H1 (cell line): ENCODE measurements around the gene CTNND2. TPM values are rescaled to one million over a fixed set of nuclear protein-coding genes. Genes with fewer than 3 reads are reported as not detected.

ENCODE experiments used
- CBX5 ChIP-seq: fragments of 300-800, 300-1000 bp; sonication (generic); IDR thresholded peaks from 2 replicates; pipeline ENCODE4 v1.7.1; 2016; ENCODE audit warnings: antibody characterized with exemption, low read length, low read depth
- CREB1 ChIP-seq: IDR thresholded peaks from 2 replicates; pipeline ENCODE4 v1.6.1; 2012; ENCODE audit warnings: inconsistent platforms
- EGR1 ChIP-seq: IDR thresholded peaks from 2 replicates; pipeline ENCODE4 v1.6.1; 2011; ENCODE audit warnings: low read depth, low read length, borderline replicate concordance
- KDM4A ChIP-seq: IDR thresholded peaks from one replicate; pipeline ENCODE4 v1.7.1; 2012; ENCODE audit warnings: low read depth, mild to moderate bottlenecking, moderate library complexity, low read length, inconsistent platforms; ENCODE audit not compliant: severe bottlenecking
- SP4 ChIP-seq: IDR thresholded peaks from 2 replicates; pipeline ENCODE4 v1.6.1; 2012; ENCODE audit warnings: low read length, inconsistent platforms
- polyA plus RNA-seq, 7 experiments: library from polyadenylated mRNA; depleted of rRNA in 3 of 7; stranded (reverse) in 5 of 7; unstranded in 2 of 7; fragments of >200 nt in 5 of 7; fragments of 200-250 nt in 2 of 7; gene quantifications; 1 replicate in 5 of 7; 2 replicates in 1 of 7; 4 replicates in 1 of 7; pipeline versions ENCODE4 v1.2.1 to v1.2.3, GENCODE V29; 2011 to 2013; ENCODE audit warnings: missing spikeins in 2 of 7, mixed read lengths in 2 of 7
- total RNA-seq: library from RNA; stranded (reverse); fragmentation: NEBNext Ultra II Directional; extraction: Animal tissue kit (Norgen Biotek cat#: 25700); gene quantifications from 2 replicates; pipeline ENCODE4 v1.2.1, GENCODE V29; 2021

CTNND2 gene
- total and polyA plus RNA-seq, 2 of the 8 experiments (the other 6 are each of a cell fraction or from before 2014, with no cell fraction given), result 7.4 to 14.2 TPM

GRCh38 chr5:11407556-11408145 lies 496.6 kb downstream of the CTNND2 start (continued):
- TF ChIP-seq CBX5 (no peak), EGR1 (no peak), KDM4A (no peak), CREB1 (no peak), SP4 (no peak)
